SK-N-SH (cell line): ENCODE data around the gene TDRD9.

Experiments
- CHD2 ChIP-seq: fragments of 150-350 bp; IDR thresholded peaks from 2 replicates; pipeline ENCODE4 v1.6.1; 2018; ENCODE audit warnings: low read length; ENCODE audit not compliant: partially characterized antibody
- CTCF ChIP-seq: fragments of 200-600 bp; sonication (generic); IDR thresholded peaks from 2 replicates; pipeline ENCODE4 v1.6.1; 2017; ENCODE audit warnings: antibody characterized with exemption, mild to moderate bottlenecking, moderate library complexity
- EP300 ChIP-seq, 2 experiments: IDR thresholded peaks; 2 replicates each; pipeline versions ENCODE4 v1.4.0 to v1.6.1; 2012; ENCODE audit warnings: borderline replicate concordance in 1 of 2, low read depth in 1 of 2, low read length in 1 of 2
- JUND ChIP-seq: IDR thresholded peaks from 2 replicates; pipeline ENCODE4 v1.4.0; 2012
- MAX ChIP-seq: IDR thresholded peaks from 2 replicates; pipeline ENCODE4 v1.4.0; 2012; ENCODE audit warnings: low read depth
- MXI1 ChIP-seq: IDR thresholded peaks from 2 replicates; pipeline ENCODE4 v1.6.1; 2012; ENCODE audit warnings: mild to moderate bottlenecking, low read depth, low read length, improper control_type of control experiment
- NFIC ChIP-seq: IDR thresholded peaks from 2 replicates; pipeline ENCODE4 v1.4.0; 2012; ENCODE audit warnings: borderline replicate concordance
- NRF1 ChIP-seq: IDR thresholded peaks from 2 replicates; pipeline ENCODE4 v1.6.1; 2012; ENCODE audit warnings: low read depth, mild to moderate bottlenecking, low read length
- RAD21 ChIP-seq: IDR thresholded peaks from 2 replicates; pipeline ENCODE4 v1.6.1; 2012; ENCODE audit warnings: mild to moderate bottlenecking, low read length
- REST ChIP-seq: IDR thresholded peaks from 2 replicates; pipeline ENCODE4 v1.6.1; 2012; ENCODE audit warnings: mild to moderate bottlenecking, low read depth, low read length, moderate library complexity
- RFX5 ChIP-seq: IDR thresholded peaks from 2 replicates; pipeline ENCODE4 v1.6.1; 2012; ENCODE audit warnings: mild to moderate bottlenecking, improper control_type of control experiment, low read length
- SMC3 ChIP-seq: IDR thresholded peaks from 2 replicates; pipeline ENCODE4 v1.6.1; 2012; ENCODE audit warnings: low read depth, low read length, improper control_type of control experiment
- YY1 ChIP-seq: IDR thresholded peaks from 2 replicates; pipeline ENCODE4 v1.4.0; 2012; ENCODE audit warnings: low read depth, mild to moderate bottlenecking

- no peak for TF ChIP-seq CTCF
- TF ChIP-seq MXI1, result no peak
- TF ChIP-seq NFIC, result no peak
- no peak for TF ChIP-seq REST
- TF ChIP-seq MAX, result no peak
- no peak for TF ChIP-seq RAD21
- no peak for TF ChIP-seq YY1
- TF ChIP-seq CHD2, result no peak
- TF ChIP-seq NRF1, result no peak
- no peak for TF ChIP-seq JUND
- no peak for TF ChIP-seq EP300 (IDR thresholded peaks at IDR 0.05; ENCODE audit: borderline replicate concordance in 1 of 2, low read depth in 1 of 2, low read length in 1 of 2)
- TF ChIP-seq SMC3, result no peak
- no peak for TF ChIP-seq RFX5
These were observed 145.5 kb downstream of the TDRD9 start for GRCh38 chr14:104073764-104074163.
